ENCODE data around the gene DOK7.

- TF ChIP-seq CTCF (IDR thresholded peaks at IDR 0.05; ENCODE audit: extremely low read depth in 1 of 2, insufficient read depth in 1 of 2, low read depth in 1 of 2, low read length in 2 of 2) (no peak), POLR2A (IDR thresholded peaks at IDR 0.05; ENCODE audit: low read depth, low read length) (no peak), MYC (IDR thresholded peaks at IDR 0.05; ENCODE audit: low read depth, low read length) (no peak)
Observed at GRCh38 chr4:3517731-3518510, 54.8 kb downstream of the DOK7 start.

Data from endothelial cell of umbilical vein (primary cell).